Right atrium auricular region (tissue), 2 donors: ENCODE data around the gene SIPA1L3. TPM values are rescaled to one million over a fixed set of nuclear protein-coding genes. Genes with fewer than 3 reads are reported as not detected.

Experiments
- DNase-seq: peaks from one replicate; pipeline ENCODE4 v3.0.0-alpha.2; 2019; ENCODE audit warnings: low spot score
- H3K27ac ChIP-seq, 2 donors: fragments of 200-600 bp; sonication (generic); 1 replicate in 1 of 2; 2 replicates in 1 of 2; pipeline ENCODE4 v1.5.1; 2016 to 2019
- H3K27me3 ChIP-seq, 2 donors: fragments of 200-600 bp; sonication (generic); one replicate each; pipeline versions ENCODE4 v1.5.1 to v1.6.0; 2017 to 2019
- H3K36me3 ChIP-seq: fragments of 200-600 bp; sonication (generic); one replicate; pipeline ENCODE4 v1.5.1; 2016
- H3K4me1 ChIP-seq, 2 donors: fragments of 200-600 bp; sonication (generic); one replicate each; pipeline versions ENCODE4 v1.5.1 to v1.6.0; 2017 to 2019
- H3K4me3 ChIP-seq, 2 donors: fragments of 200-600 bp; sonication (generic); 1 replicate in 1 of 2; 2 replicates in 1 of 2; pipeline ENCODE4 v1.5.1; 2017 to 2019; ENCODE audit warnings: mild to moderate bottlenecking in 1 of 2, moderate library complexity in 1 of 2
- H3K9me3 ChIP-seq, 2 donors: fragments of 200-600 bp; sonication (generic); one replicate each; pipeline ENCODE4 v1.5.1; 2019
- CTCF ChIP-seq, 2 donors: fragments of 200-600 bp; sonication (generic); IDR thresholded peaks; one replicate each; pipeline ENCODE4 v1.5.1; 2019; ENCODE audit warnings: antibody characterized with exemption in 2 of 2
- total RNA-seq, 2 donors: library from RNA; depleted of rRNA; stranded (reverse); fragments of >200 nt; gene quantifications; one replicate each; pipeline ENCODE4 v1.1.0, GENCODE V29; 2016

Gene SIPA1L3
- total RNA-seq, 2 donors from 2014 or later, result 10.7 to 19.6 TPM

GRCh38 chr19:38202504-38202903, 295.5 kb downstream of the SIPA1L3 start:
- Histone ChIP-seq H3K36me3 (peaks cover 27% of the 10 kb centered on the region), H3K9me3 (no peaks in the 10 kb centered on the region), H3K4me1 (no peaks in the 10 kb centered on the region), H3K4me3 (no peak overlapping the region), H3K27me3 (no peaks in the 10 kb centered on the region), H3K27ac (no peak overlapping the region)
- no peak for TF ChIP-seq CTCF (IDR thresholded peaks at IDR 0.05)
- DNase-seq, result no peak

- DNase-seq, result no peak
- Histone ChIP-seq H3K4me3 (no peak overlapping the region), H3K27me3 (no peaks in the 10 kb centered on the region), H3K27ac (no peak overlapping the region), H3K4me1 (no peaks in the 10 kb centered on the region), H3K36me3 (peaks cover 27% of the 10 kb centered on the region), H3K9me3 (no peaks in the 10 kb centered on the region)
- TF ChIP-seq CTCF (IDR thresholded peaks at IDR 0.05), result no peak
Observed at GRCh38 chr19:38203197-38203596, 296.2 kb downstream of the SIPA1L3 start.

- no peak for DNase-seq
- no peak overlapping the region for H3K27ac ChIP-seq
- no peak overlapping the region for H3K4me3 ChIP-seq
- no peaks in the 10 kb centered on the region for H3K27me3 ChIP-seq
- peaks cover 27% of the 10 kb centered on the region for H3K36me3 ChIP-seq
- H3K9me3 ChIP-seq, result no peaks in the 10 kb centered on the region
- no peak for TF ChIP-seq CTCF (IDR thresholded peaks at IDR 0.05)
- H3K4me1 ChIP-seq, result peaks cover 0 to 4% of the 10 kb centered on the region in 2 donors
Observed at GRCh38 chr19:38204096-38204495, 297.1 kb downstream of the SIPA1L3 start.

- DNase-seq, result no peak
- H3K9me3 ChIP-seq, result no peaks in the 10 kb centered on the region
- peaks cover 0 to 10% of the 10 kb centered on the region in 2 donors for H3K4me1 ChIP-seq
- no peak overlapping the region for H3K27ac ChIP-seq
- no peaks in the 10 kb centered on the region for H3K27me3 ChIP-seq
- H3K36me3 ChIP-seq, result peaks cover 27% of the 10 kb centered on the region
- TF ChIP-seq CTCF (IDR thresholded peaks at IDR 0.05), result no peak
- H3K4me3 ChIP-seq, result no peak overlapping the region
Observed at GRCh38 chr19:38204728-38205127, 297.7 kb downstream of the SIPA1L3 start.

GRCh38 chr19:38206006-38206745, 299.2 kb downstream of the SIPA1L3 start:
- Histone ChIP-seq H3K4me1 (peaks cover 0 to 24% of the 10 kb centered on the region in 2 donors), H3K4me3 (no peak overlapping the region), H3K27me3 (peaks cover 0 to 2% of the 10 kb centered on the region in 2 donors), H3K27ac (no peak overlapping the region), H3K36me3 (peaks cover 27% of the 10 kb centered on the region), H3K9me3 (no peaks in the 10 kb centered on the region)
- DNase-seq, result no peak
- no peak for TF ChIP-seq CTCF (IDR thresholded peaks at IDR 0.05)

GRCh38 chr19:38206928-38207327, 299.9 kb downstream of the SIPA1L3 start:
- H3K4me3 ChIP-seq, result no peak overlapping the region
- no peak for TF ChIP-seq CTCF (IDR thresholded peaks at IDR 0.05)
- no peak overlapping the region for H3K27ac ChIP-seq
- H3K9me3 ChIP-seq, result no peaks in the 10 kb centered on the region
- H3K36me3 ChIP-seq, result peaks cover 20% of the 10 kb centered on the region
- no peak for DNase-seq
- H3K4me1 ChIP-seq, result peaks cover 0 to 27% of the 10 kb centered on the region in 2 donors
- peaks cover 0 to 9% of the 10 kb centered on the region in 2 donors for H3K27me3 ChIP-seq
